Measurements from ENCODE around the gene CAMKK1. TPM values are rescaled to one million over a fixed set of nuclear protein-coding genes. Genes with fewer than 3 reads are reported as not detected.

The CAMKK1 gene
- total and polyA plus RNA-seq, 9 of the 15 experiments (the other 6 are each of a cell fraction or from before 2014, with no cell fraction given): 0.34 to 7.5 (median 4.9) TPM

DNA sequence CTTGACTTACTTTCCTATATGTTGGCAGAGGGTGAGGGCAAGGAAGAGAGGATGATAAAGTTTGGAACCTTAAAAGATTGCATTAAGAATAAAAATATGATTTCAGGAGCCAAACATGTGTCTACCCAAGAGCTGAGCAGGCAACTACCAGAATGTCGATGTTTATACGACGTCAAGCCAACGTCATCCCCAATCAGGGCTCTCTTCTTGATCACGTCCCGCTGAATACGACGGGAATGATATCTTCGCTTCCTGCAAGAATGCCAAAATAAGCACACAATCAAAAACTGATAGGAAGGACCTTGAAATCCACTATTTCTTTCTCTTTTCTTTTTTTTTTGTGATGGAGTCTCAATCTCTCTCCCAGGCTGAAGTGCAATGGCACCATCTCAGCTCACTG, 71.8 kb downstream of the CAMKK1 start (continued):
- TF ChIP-seq, protein P1, sequence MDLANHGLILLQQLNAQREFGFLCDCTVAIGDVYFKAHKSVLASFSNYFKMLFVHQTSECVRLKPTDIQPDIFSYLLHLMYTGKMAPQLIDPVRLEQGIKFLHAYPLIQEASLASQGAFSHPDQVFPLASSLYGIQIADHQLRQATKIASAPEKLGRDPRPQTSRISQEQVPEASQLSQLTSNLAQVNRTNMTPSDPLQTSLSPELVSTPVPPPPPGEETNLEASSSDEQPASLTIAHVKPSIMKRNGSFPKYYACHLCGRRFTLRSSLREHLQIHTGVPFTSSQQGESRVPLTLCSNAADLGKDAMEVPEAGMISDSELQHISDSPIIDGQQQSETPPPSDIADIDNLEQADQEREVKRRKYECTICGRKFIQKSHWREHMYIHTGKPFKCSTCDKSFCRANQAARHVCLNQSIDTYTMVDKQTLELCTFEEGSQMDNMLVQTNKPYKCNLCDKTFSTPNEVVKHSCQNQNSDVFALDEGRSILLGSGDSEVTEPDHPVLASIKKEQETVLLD (IDR thresholded peaks at IDR 0.05): no peak
- TF ChIP-seq NELFE (IDR thresholded peaks at IDR 0.05; ENCODE audit: insufficient read depth, insufficient read length): no peak
- no peak for TF ChIP-seq BRD4 (IDR thresholded peaks at IDR 0.05)
- TF ChIP-seq ZNF124 (CRISPR knock-in tag; IDR thresholded peaks at IDR 0.05): no peak
- TF ChIP-seq, protein P2, sequence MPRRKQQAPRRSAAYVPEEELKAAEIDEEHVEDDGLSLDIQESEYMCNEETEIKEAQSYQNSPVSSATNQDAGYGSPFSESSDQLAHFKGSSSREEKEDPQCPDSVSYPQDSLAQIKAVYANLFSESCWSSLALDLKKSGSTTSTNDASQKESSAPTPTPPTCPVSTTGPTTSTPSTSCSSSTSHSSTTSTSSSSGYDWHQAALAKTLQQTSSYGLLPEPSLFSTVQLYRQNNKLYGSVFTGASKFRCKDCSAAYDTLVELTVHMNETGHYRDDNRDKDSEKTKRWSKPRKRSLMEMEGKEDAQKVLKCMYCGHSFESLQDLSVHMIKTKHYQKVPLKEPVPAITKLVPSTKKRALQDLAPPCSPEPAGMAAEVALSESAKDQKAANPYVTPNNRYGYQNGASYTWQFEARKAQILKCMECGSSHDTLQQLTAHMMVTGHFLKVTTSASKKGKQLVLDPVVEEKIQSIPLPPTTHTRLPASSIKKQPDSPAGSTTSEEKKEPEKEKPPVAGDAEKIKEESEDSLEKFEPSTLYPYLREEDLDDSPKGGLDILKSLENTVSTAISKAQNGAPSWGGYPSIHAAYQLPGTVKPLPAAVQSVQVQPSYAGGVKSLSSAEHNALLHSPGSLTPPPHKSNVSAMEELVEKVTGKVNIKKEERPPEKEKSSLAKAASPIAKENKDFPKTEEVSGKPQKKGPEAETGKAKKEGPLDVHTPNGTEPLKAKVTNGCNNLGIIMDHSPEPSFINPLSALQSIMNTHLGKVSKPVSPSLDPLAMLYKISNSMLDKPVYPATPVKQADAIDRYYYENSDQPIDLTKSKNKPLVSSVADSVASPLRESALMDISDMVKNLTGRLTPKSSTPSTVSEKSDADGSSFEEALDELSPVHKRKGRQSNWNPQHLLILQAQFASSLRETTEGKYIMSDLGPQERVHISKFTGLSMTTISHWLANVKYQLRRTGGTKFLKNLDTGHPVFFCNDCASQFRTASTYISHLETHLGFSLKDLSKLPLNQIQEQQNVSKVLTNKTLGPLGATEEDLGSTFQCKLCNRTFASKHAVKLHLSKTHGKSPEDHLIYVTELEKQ (CRISPR knock-in tag; IDR thresholded peaks at IDR 0.05): no peak
- no peak for TF ChIP-seq POLR2AphosphoS5 (IDR thresholded peaks at IDR 0.05; ENCODE audit: control insufficient read depth, insufficient read depth, low read depth, low read length)

DNA sequence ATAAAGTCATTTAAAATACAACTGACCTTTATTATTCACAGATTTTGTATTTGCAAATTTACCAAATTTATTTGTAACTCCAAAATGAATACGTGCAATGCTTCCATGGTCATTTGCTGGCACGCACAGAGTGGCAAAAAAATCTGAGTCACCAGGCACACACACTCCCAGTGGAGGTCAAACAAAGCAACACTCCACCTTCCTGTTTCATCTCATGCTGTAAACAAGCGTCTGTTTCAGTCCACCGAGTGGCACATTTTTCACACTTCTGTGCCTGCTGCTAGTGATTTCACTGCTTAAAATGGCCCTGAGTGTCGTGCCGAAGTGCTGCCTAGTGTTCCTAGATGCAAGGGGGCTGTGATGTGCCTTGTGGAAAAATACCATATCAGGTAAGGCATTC, 74.1 kb downstream of the CAMKK1 start:
- peaks cover 82% of the 10 kb centered on the region for H3K36me3 ChIP-seq (ENCODE audit: control insufficient read depth, insufficient read depth, low read length)
- no peak overlapping the region for H3K27ac ChIP-seq (ENCODE audit: extremely low read depth, low read depth, low read length)
- in situ Hi-C loops (cut with MboI): no loop called here
- TF ChIP-seq MBD2 (IDR thresholded peaks at IDR 0.05; ENCODE audit: borderline replicate concordance, low read depth) (no peak), MIER1 (IDR thresholded peaks at IDR 0.05; ENCODE audit: low read depth) (no peak), TCF7 (IDR thresholded peaks at IDR 0.05; ENCODE audit: borderline replicate concordance) (no peak), NFIC (IDR thresholded peaks at IDR 0.05) (no peak)
- intact Hi-C loops (cut with micrococcal nuclease): no loop called here
- no peak for DNase-seq (ENCODE audit: extremely low read depth in 1 of 4, low spot score in 3 of 4)
- H3K4me2 ChIP-seq (ENCODE audit: insufficient read depth, low read length): no peak overlapping the region
- no peak overlapping the region for H3K4me3 ChIP-seq
- no peaks in the 10 kb centered on the region for H3K27me3 ChIP-seq (ENCODE audit: control insufficient read depth in 2 of 2, insufficient read depth in 2 of 2, low read length in 2 of 2)
- no peaks in the 10 kb centered on the region for H4K20me1 ChIP-seq (replicated peaks; ENCODE audit: control insufficient read depth, insufficient read depth, low read length)
- 86% methylated on average over 6 of the region's 6 CpGs for WGBS (ENCODE audit: insufficient coverage, low coverage, missing lambda C conversion rate)
- H3K79me2 ChIP-seq (ENCODE audit: control insufficient read depth, insufficient read depth, low read length): no peaks in the 10 kb centered on the region
- no peaks in the 10 kb centered on the region for H3K4me1 ChIP-seq (replicated peaks in 1 of 2; ENCODE audit: control insufficient read depth in 2 of 2, insufficient read depth in 2 of 2, low read length in 2 of 2)
- no peak overlapping the region for H3K9ac ChIP-seq (ENCODE audit: insufficient read depth in 1 of 2, low read depth in 2 of 2, low read length in 2 of 2)
- ATAC-seq: no peak
- H3K9me1 ChIP-seq (ENCODE audit: control insufficient read depth, insufficient read depth, low read length): no peaks in the 10 kb centered on the region
- ChIA-PET POLR2A (no interaction called here), CTCF (ENCODE audit: low intra/inter-chr PET ratio) (no interaction called here)
- H2AFZ ChIP-seq (ENCODE audit: low read depth, low read length): no peak overlapping the region
- BruUV-seq (replicated peaks): no TSS peak
- no peaks in the 10 kb centered on the region for H3K9me3 ChIP-seq (replicated peaks; ENCODE audit: control insufficient read depth, insufficient read depth, low read depth, low read length)
- no peak for FAIRE-seq
